Muscle layer of duodenum (tissue), 2 donors: ENCODE data around the gene GCC2.

Experiments
- H3K27ac ChIP-seq: one replicate; pipeline ENCODE4 v1.7.0; 2013; ENCODE audit warnings: mild to moderate bottlenecking, low read length
- H3K27me3 ChIP-seq: one replicate; pipeline ENCODE4 v1.7.0; 2013; ENCODE audit warnings: low read depth, mild to moderate bottlenecking, control low read depth, low read length
- H3K36me3 ChIP-seq, 2 donors: one replicate each; pipeline ENCODE4 v1.7.0; 2013; ENCODE audit warnings: low read length in 2 of 2, control low read depth in 1 of 2, mild to moderate bottlenecking in 1 of 2; ENCODE audit not compliant: insufficient read depth in 2 of 2, control insufficient read depth in 1 of 2
- H3K4me1 ChIP-seq, 2 donors: one replicate each; pipeline ENCODE4 v1.7.0; 2013; ENCODE audit warnings: low read length in 2 of 2, mild to moderate bottlenecking in 2 of 2, control low read depth in 1 of 2, moderate library complexity in 1 of 2; ENCODE audit not compliant: insufficient read depth in 2 of 2, control insufficient read depth in 1 of 2
- H3K4me3 ChIP-seq, 2 donors: one replicate each; pipeline ENCODE4 v1.7.0; 2013; ENCODE audit warnings: low read length in 2 of 2, low read depth in 1 of 2, mild to moderate bottlenecking in 1 of 2
- H3K9me3 ChIP-seq, 2 donors: one replicate each; pipeline ENCODE4 v1.7.0; 2013; ENCODE audit warnings: low read length in 2 of 2, control low read depth in 1 of 2, mild to moderate bottlenecking in 1 of 2; ENCODE audit not compliant: control insufficient read depth in 1 of 2
- donor health status: healthy.

GCC2 gene, protein sequence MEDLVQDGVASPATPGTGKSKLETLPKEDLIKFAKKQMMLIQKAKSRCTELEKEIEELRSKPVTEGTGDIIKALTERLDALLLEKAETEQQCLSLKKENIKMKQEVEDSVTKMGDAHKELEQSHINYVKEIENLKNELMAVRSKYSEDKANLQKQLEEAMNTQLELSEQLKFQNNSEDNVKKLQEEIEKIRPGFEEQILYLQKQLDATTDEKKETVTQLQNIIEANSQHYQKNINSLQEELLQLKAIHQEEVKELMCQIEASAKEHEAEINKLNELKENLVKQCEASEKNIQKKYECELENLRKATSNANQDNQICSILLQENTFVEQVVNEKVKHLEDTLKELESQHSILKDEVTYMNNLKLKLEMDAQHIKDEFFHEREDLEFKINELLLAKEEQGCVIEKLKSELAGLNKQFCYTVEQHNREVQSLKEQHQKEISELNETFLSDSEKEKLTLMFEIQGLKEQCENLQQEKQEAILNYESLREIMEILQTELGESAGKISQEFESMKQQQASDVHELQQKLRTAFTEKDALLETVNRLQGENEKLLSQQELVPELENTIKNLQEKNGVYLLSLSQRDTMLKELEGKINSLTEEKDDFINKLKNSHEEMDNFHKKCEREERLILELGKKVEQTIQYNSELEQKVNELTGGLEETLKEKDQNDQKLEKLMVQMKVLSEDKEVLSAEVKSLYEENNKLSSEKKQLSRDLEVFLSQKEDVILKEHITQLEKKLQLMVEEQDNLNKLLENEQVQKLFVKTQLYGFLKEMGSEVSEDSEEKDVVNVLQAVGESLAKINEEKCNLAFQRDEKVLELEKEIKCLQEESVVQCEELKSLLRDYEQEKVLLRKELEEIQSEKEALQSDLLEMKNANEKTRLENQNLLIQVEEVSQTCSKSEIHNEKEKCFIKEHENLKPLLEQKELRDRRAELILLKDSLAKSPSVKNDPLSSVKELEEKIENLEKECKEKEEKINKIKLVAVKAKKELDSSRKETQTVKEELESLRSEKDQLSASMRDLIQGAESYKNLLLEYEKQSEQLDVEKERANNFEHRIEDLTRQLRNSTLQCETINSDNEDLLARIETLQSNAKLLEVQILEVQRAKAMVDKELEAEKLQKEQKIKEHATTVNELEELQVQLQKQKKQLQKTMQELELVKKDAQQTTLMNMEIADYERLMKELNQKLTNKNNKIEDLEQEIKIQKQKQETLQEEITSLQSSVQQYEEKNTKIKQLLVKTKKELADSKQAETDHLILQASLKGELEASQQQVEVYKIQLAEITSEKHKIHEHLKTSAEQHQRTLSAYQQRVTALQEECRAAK (N-terminal part only)

DNA sequence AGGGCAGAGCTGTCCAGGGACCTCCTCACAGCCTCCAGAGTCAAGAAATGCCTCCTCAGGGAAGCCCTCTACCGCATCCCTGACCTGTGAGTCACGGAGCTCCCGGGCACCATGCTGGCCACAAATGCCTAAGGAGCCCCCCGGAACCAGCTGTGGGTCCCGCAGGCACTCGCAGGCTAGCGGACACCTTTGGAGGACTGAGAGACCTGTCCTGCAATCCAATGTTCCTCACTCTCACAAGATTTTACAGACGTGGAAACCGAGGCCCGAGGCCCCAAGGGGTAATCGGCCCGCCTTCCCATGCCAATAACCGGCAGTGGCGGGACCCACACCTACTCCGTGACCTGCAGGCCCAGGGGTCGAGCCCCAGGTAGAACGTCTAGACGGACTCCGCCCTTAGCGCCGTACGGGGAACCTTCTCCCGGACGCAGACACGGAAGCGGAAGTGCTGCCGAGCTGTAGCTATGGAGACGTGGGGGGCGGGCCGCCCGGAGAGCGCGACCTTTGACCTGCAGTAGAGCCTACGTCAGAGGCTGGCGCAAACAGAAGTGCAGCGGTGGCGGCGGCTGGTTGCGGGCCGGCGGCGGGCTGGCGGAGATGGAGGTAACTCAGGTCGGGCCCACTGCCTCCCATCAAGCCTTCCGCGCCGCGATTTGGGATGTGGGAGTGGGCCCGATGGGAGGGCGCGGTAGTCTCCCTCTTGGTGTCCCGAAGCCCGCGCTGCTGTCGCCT, at the start of gene GCC2:
Gene GCC2, plus strand, starts transcription at position 529 of the 732 bp plus-strand sequence. Its CDS starts 69 bp downstream, at position 598.
- Histone ChIP-seq H3K27me3 (no peaks in the 10 kb centered on the region), H3K4me1 (peaks cover 7 to 14% of the 10 kb centered on the region in 2 donors), H3K9me3 (no peaks in the 10 kb centered on the region), H3K4me3 (peak within 1 kb of the TSS; percentile 94 to 97), H3K27ac (peak within 1 kb of the TSS; percentile 97), H3K36me3 (peaks cover 0 to 10% of the 10 kb centered on the region in 2 donors)

DNA sequence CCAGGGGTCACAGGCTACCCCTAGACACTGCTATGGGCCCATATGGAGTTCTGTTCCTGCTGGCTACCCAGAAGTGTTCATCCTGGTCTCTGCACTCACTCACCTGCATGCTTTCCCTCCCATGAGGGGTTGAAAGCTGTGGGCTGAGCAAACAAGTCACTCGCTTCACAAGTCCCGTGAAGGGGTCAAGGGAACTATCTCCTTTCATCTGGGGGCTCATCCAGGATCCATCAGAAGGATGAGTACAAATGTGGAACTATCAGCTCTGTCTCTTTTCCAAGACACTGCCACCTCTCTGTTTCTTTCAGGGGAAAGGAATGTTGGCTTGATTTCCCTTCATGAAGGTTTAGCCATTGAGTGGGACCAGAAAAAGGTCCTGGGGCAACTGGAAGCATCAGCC, 49.5 kb upstream of the GCC2 start:
- Histone ChIP-seq H3K4me1 (no peaks in the 10 kb centered on the region), H3K27me3 (no peaks in the 10 kb centered on the region), H3K36me3 (no peaks in the 10 kb centered on the region), H3K27ac (no peak overlapping the region), H3K4me3 (peak overlapping the region in 1 of 2 donors; percentile 47), H3K9me3 (peaks cover 7 to 29% of the 10 kb centered on the region in 2 donors)

DNA sequence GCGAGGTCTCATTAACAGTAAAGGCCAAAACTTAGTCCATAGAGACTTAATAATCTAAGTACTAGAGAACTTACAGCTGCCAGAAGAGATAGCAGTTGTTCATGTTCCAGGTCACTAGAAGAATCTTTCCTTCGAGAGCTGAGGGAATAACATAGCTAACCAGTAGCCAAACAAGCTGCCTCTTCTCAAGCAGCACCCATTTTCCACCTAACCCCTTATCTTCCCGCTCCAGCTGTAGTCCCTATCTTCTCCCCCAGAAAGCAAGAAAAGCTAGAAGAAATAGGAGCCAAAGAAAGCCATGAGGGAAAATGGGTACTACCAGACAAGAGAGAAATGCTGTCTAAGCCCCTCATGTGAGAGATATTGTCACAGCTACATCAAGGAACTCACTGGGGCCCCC, 47.2 kb upstream of the GCC2 start:
- Histone ChIP-seq H3K4me3 (no peak overlapping the region), H3K9me3 (peaks cover 7 to 40% of the 10 kb centered on the region in 2 donors), H3K4me1 (no peaks in the 10 kb centered on the region)

DNA sequence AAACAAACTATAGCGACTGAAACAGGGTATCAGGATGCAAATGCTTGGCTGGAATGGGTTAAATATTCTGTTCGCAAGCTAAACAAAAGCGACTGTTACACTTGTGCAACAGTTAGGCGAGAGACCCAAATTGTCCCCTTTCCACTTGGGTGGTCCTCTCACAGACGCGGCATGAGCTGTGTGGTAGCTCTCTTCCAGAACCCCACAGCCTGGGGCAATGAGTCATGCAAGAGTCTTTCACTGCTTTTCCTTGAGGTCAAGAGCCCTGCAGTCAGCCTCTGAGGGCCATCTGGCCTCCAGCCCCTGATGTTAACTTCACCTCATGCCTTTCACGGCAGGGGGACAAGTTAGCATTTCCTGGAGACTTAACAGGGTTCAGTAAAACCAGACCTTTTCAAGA, 45.5 kb upstream of the GCC2 start:
- H3K27me3 ChIP-seq, result no peaks in the 10 kb centered on the region
- H3K4me3 ChIP-seq, result no peak overlapping the region
- no peak overlapping the region for H3K27ac ChIP-seq
- H3K4me1 ChIP-seq, result no peaks in the 10 kb centered on the region
- H3K36me3 ChIP-seq, result no peaks in the 10 kb centered on the region
- H3K9me3 ChIP-seq, result peaks cover 7 to 33% of the 10 kb centered on the region in 2 donors

More for the DNA sequence above, 47.2 kb upstream of the GCC2 start:
- no peaks in the 10 kb centered on the region for H3K36me3 ChIP-seq
- H3K27me3 ChIP-seq, result no peaks in the 10 kb centered on the region
- H3K27ac ChIP-seq, result no peak overlapping the region

DNA sequence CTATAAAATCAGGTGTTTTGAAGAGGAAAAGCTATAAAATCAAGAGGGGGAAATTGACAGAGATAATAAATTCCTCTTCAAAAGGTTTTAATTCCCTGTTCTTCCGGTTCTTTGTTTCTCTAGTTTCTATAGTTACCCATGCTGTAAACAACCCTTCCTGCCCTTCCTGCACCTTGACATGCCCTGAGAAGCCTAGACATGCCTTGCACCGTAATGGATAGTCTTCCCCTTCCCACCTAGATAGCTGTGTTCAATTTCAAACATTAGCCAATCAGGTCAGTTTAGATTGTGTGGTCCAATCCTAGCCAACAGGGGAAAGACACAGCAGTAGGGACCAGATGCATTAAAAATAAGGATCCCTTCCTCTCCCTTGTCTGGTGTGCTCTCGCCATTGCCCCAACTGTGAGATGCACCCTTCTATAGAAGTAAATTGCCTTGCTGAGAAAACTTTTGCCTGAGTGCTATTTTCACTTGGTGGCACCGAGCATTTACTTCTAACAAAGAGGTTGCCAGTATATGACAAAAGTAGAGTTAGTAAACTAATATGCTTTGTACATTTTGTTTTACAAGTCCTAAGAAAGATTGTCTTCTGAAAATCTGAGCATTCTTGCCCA, 44.1 kb upstream of the GCC2 start:
- H3K27ac ChIP-seq, result no peak overlapping the region
- no peaks in the 10 kb centered on the region for H3K27me3 ChIP-seq

DNA sequence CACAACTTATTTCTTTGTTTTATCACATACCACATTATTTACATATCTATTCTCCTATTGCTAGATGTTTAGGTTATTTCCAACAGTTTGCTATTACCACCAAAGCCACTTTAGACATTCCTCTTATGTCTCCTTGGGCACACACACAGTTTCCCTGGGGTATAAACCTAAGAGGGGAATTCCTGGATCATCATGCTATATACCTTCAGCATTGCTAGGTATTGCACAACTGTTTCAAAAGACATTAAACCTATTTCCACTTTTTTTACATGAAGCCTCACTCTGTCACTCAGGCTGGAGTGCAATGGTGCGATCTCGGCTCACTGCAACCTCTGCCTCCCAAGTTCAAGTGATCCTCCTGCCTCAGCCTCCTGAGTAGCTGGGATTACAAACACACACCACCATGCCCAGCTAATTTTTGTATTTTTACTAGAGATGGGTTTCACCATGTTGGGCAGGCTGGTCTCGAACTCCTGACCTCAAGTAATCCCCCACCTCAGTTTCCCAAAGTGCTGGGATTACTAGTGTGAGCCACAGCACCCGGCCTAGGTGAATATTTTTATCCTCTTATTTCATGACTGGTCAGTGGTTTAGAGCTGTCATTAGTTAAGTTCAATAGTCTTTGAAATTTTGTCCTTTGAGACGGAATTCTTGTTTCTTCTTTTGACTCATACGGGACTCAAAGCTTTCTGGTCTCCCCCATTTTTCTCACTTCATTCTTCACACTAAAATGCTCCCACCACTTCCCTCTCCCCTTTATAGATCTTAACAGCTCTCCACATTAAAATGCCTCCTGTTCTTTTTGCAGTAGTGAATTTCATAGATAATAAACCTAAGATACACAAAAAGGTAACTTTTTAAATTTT, 40.9 kb upstream of the GCC2 start:
- H3K27me3 ChIP-seq, result no peaks in the 10 kb centered on the region
- no peaks in the 10 kb centered on the region for H3K4me1 ChIP-seq
- no peak overlapping the region for H3K4me3 ChIP-seq
- H3K36me3 ChIP-seq, result no peaks in the 10 kb centered on the region
- peaks cover 0 to 16% of the 10 kb centered on the region in 2 donors for H3K9me3 ChIP-seq
- no peak overlapping the region for H3K27ac ChIP-seq

More for the DNA sequence above, 44.1 kb upstream of the GCC2 start:
- Histone ChIP-seq H3K9me3 (peaks cover 0 to 19% of the 10 kb centered on the region in 2 donors), H3K4me1 (no peaks in the 10 kb centered on the region), H3K36me3 (no peaks in the 10 kb centered on the region), H3K4me3 (no peak overlapping the region)

DNA sequence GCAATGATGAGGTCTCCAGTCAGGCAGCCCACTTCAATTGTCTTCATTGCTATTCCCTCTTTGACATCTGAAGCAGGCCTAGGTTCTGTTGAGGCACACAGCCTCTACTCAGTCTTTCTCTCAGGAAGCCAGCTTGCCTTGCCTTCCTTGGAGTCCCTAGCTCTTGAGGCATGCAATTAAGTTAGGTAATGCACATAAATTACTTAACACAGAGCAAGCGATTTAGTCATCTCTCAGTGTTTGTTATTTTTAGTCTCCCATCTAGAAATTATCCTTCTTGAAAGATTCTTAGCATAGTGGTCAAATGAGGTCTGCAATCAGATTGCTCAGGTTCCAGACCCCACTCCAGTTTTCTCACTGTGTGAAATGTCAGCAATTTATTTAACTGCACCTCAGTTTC, 39.2 kb upstream of the GCC2 start:
- Histone ChIP-seq H3K4me3 (no peak overlapping the region), H3K27me3 (no peaks in the 10 kb centered on the region), H3K4me1 (no peaks in the 10 kb centered on the region), H3K9me3 (peaks cover 0 to 10% of the 10 kb centered on the region in 2 donors), H3K36me3 (no peaks in the 10 kb centered on the region), H3K27ac (no peak overlapping the region)

DNA sequence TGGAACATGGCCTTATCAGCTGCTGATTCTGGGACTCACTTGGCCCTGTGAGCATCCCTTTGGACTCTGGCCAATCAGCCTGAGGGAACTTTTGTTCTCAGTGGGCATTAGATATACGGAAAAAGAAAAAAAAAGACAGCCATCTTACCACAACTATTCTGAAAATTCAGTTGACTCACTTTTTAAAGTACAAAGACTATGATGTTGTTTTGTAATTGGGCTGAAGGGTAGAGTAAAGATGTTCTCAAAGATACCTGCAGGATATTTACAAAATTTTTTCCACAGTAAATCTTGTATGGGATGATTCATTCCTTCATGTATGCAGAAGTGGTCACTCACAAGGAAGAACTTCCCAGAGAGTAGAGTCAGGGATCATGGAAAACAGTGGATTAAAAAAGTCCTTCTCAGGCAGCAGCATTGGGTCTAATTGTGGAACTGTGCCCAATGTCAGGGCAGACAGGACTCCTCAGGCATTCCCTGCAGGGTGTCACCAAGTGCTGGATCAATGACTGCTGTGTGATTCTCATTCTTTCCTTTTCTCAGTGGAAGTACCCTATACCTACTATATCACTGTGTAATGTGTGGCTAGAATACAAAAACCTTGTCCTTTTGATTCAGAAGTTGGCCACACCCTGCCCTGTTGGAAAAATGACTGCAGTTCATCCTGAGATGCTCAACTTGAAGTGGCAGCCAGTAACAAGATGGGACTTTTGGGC, 35.9 kb upstream of the GCC2 start:
- Histone ChIP-seq H3K4me1 (no peaks in the 10 kb centered on the region), H3K27me3 (no peaks in the 10 kb centered on the region), H3K9me3 (no peaks in the 10 kb centered on the region), H3K36me3 (no peaks in the 10 kb centered on the region), H3K27ac (no peak overlapping the region), H3K4me3 (no peak overlapping the region)

DNA sequence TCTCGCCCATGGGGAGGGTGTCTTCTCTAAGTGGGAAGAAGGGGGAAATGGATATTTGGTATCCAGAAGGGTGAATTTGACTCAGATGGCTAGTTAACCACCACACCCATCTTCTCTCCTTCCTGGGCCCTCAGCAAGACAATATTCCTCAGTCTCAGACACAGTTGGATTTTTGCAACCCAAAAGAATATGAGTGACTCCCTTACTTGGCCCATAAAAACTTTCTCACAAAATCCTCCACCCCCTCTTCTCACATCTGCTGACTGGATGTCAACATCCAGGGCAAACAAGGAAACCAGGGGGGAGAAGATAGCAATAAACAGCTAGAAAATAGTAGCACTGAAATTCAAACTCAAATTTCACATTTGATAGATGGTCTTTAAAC, 35.3 kb upstream of the GCC2 start:
- Histone ChIP-seq H3K27me3 (no peaks in the 10 kb centered on the region), H3K36me3 (no peaks in the 10 kb centered on the region), H3K9me3 (no peaks in the 10 kb centered on the region), H3K4me1 (no peaks in the 10 kb centered on the region), H3K4me3 (no peak overlapping the region), H3K27ac (no peak overlapping the region)
